Activated CD4-positive, CD25-positive, alpha-beta regulatory T cell (primary cell): ENCODE measurements around the gene BOLA3.
"Not testable (repeated sequence)": the region's sequence is repeated elsewhere in the genome, so short reads cannot be mapped to it uniquely, and the experiment has no call there.

Experiments used
- DNase-seq, 4 experiments: peaks; one replicate each; lab custom pipeline; 2025; lab: John Stamatoyannopoulos, UW

The BOLA3 gene

GRCh38 chr2:74148457-74149246, 940 bp upstream of the BOLA3 start:
- no peak for DNase-seq

DNA sequence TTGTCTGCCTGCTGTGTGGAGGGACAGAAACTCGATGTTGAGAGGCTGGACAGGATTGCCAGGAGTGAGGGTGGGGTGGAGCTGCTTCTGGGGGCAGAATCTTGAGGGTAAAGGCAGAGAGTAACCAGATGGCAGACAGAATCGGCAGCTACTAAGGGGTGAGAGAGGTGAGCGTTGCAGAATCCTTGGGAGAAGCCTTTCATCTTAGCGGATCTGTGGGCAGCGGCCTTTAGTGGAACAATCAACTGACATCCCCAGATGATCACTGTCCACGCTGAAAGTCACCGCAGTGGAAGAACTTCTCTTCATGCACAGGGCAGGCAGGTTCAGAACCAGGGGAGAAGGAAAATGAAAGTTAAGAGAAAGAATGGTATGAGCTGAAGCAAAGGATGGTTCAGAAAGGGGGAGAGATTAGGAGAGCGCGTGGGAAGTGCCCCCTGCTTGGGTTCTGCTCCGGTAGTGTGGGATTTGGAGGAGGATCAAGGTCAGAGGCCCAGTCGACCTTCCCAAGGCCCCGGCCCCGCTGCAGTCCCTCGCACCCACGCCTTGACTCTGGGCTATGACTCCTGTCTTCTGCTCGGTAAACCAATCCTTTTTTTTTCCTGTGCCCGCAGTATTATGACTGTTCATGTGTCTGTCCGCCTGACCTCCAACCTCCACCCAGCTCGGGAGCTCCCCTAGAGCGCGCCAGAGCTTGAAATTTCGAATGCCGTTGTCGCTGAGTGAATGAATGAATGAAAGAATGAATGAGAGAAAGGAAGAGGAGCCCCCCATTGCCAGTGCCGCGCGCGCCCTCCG, 584 bp downstream of the BOLA3 start:
- no peak for DNase-seq

DNA sequence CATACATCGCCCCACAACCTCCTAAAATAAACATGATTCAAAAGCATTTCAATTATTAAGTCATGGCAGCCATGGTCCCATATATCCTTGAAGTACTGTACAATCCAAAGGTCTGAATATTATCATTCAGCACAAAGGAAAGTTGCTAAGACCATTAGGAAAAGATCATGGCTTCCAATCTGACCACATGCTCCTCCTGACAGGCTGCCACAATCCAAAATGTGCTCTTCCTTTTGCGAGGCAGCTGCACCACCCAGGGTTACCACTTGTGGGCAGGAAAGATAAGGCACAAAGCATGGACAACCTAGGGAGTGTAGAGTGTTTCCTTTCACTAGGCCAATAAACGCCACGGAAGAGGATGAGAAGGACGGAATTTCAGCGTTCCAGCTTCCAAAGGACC, 5.4 kb downstream of the BOLA3 start:
- no peak for DNase-seq

GRCh38 chr2:74138600-74139323, 8.9 kb downstream of the BOLA3 start:
- DNase-seq: no peak

DNA sequence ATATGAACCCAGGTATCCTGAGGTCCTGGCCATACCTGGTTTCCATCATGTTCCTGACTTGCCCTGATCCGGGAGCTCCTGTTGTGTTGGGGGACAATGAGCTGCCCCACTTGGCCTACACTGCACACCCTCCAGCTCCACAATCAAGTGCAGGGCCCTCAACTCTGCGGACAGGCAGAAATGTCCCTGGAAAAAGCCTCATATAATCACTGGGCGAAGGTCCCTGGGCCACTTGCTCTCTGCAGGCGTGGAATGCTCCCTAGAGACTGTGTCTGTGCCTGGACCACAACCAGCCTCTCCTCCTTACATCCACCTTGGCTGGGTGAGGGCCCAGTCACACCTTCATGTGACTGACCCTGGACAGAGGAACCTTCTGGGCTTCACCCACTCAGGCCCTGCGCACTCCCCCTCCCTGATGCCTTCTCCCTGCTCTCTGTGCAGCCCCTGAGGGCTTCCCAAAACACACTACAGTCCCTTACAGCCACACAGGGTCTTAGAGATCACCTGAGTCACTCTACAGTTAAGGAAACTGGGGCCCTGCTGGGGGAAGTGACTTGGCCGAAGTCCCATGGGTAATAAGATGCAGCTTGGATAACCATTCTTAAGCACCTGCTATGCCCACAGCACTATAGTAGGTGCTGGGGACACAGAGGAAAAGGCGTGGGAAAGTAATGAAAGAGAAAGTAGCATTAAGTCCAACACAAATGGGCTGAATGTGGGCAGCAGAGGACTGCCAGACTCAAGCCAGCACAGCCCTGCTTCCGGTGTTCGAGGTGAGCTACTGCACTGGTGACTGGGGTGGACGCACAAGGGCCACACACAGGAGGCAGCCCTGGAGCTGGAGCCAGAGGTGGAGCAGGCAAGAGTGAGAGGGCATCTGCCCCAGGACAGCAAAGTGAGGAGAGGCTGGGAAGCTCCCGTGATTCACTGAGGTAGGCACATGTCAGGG, 9.8 kb downstream of the BOLA3 start:
- no peak for DNase-seq

- no peak for DNase-seq
These were observed 15.8 kb downstream of the BOLA3 start for GRCh38 chr2:74131901-74132300.

GRCh38 chr2:74130211-74130995, 17.3 kb downstream of the BOLA3 start:
- DNase-seq: no peak

- DNase-seq: no peak
These were observed 19.5 kb downstream of the BOLA3 start for GRCh38 chr2:74128206-74128605.

- not testable (repeated sequence) for DNase-seq
These were observed 23.8 kb downstream of the BOLA3 start for GRCh38 chr2:74123955-74124354.

DNA sequence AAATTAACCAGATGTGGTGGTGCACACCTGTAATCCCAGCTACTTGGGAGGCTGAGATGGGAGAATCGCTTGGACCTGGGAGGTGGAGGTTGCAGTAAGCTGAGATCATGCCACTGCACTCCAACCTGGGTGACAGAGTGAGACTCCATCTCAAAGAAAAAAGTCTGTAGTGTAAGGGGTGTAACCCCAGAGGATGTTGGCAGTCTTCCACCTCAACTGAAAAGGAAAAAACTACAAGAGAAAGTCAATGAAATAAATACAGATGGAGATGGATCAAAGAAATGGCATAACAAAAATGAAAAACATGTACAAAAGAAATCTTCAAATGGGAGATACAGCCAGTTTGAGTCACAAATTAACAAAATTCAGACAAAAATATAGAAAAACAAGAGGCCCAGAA, 25.9 kb downstream of the BOLA3 start:
- not testable (repeated sequence) for DNase-seq

GRCh38 chr2:74119912-74120825, 27.5 kb downstream of the BOLA3 start:
- DNase-seq: peak; percentile 69 to 80 (median 76)

DNA sequence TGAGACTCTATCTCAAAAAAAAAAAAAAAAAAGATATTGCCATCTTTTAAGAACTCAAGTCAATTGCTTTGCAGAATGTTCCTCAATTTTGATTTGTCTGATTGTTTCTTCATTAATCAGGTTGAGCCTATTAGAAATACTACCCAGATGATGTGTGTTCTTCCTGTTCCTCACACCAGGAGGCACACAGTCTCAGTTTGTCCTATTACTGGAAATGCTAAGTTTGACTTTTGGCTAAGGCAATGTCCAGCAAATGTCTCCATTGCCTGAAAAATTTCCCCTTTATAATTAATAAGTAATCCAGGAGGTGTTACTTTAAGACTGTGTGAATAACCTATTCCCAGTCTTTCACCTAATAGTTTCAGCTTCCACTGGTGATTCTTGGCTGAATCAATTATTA, 28.4 kb downstream of the BOLA3 start:
- DNase-seq: no peak

- no peak for DNase-seq
These were observed 36.3 kb downstream of the BOLA3 start for GRCh38 chr2:74111380-74111779.

DNA sequence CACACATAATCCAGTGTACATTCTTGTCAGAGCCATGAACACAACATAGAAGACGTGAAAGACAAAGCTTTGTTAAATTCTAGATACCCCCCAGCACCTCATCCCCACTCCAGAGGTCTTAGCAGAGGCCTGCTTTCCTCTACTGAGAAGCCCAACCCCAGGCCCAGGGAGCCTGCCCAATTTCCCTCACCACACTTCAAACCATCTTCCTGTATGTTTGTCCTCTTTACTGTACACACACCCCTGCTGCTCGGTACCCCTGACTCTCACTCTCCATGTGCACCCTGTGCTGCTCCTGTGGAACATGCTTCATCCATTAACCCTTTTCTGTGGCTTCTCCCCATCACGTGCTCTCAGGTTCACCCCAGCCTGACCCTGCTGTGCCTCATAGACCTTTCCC, 37.2 kb downstream of the BOLA3 start:
- no peak for DNase-seq

DNA sequence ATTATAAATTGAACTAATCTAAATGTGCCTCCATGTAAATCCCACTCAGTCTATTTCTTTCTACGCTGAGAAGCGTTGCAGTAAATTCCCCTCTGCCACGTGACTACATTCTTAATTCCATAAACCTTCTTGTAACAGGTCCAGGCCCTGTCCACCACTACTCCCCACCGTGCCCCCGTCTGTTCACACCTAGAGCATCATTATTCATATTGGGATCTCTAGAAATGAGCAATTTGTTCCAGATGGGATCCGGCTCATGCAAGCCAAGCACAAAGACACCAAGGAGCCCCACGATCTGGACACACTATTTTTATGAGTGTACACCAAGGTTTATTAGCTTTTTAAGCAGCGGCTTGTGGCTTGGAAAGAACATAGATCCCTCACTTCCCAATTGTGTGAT, 38.2 kb downstream of the BOLA3 start:
- no peak for DNase-seq

DNA sequence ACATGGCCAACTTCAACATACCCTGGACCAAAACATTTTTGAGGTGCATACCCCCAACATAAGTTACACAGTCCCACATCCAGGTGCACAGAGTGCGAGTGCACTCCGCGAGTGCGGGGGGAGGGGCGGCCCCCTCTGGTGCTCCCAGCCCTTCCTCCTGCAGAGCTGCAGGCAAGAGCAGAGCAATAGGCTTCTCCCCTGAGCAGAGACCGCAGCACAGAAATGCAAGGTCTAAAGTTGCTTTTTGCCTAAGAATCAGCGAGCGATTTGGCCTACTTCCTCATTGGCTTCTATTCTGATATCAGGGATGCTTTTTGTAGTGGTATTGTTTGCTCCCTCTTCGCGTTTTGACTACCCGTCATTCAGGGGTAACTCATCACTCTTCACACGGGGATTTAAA, 40.6 kb downstream of the BOLA3 start:
- no peak for DNase-seq

- DNase-seq: no peak
These were observed 42.3 kb downstream of the BOLA3 start for GRCh38 chr2:74105413-74105812.

GRCh38 chr2:74104839-74105238, 42.9 kb downstream of the BOLA3 start:
- no peak for DNase-seq

- no peak for DNase-seq
These were observed 43.9 kb downstream of the BOLA3 start for GRCh38 chr2:74103763-74104162.

DNA sequence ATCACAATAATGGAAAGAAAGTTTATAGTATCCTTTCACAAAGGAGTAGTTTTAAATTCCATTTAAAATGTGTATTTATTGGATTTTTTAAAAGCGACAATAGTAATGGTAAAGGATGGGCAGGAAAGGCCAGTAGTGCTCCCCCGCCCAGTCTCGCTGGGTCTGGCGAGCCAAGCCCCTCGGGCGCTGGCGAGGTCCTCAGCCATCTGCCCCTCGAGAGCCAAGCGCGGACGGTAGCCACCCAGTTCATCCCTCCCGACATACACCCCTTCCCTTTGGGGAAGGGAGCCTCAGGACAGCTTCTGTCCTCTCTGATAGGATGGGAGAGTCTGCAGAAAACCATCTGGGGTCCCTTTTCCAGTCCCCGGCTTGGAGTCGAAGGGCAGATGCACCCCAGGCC, 45.2 kb downstream of the BOLA3 start:
- DNase-seq: no peak
